ENCODE data around the gene RPUSD4.
A peak's percentile ranks its signal among the peaks of the same experiment; 100 is the strongest.

The RPUSD4 gene

GRCh38 chr11:126176853-126177470 is 34.5 kb downstream of the RPUSD4 start:
- DNase-seq: no peak

GRCh38 chr11:126175393-126175792 is 36.1 kb downstream of the RPUSD4 start:
- no peak for DNase-seq

- DNase-seq: no peak
Observed at GRCh38 chr11:126174816-126175215, 36.6 kb downstream of the RPUSD4 start.

GRCh38 chr11:126173257-126173656 is 38.2 kb downstream of the RPUSD4 start:
- no peak for DNase-seq

GRCh38 chr11:126172596-126173038 is 38.8 kb downstream of the RPUSD4 start:
- DNase-seq: peak; percentile 89

- DNase-seq: no peak
Observed at GRCh38 chr11:126169291-126169690, 42.2 kb downstream of the RPUSD4 start.

GRCh38 chr11:126167488-126167887 is 44.0 kb downstream of the RPUSD4 start:
- DNase-seq: no peak

- no peak for DNase-seq
Observed at GRCh38 chr11:126166413-126166812, 45.0 kb downstream of the RPUSD4 start.

GRCh38 chr11:126165757-126166156 is 45.7 kb downstream of the RPUSD4 start:
- DNase-seq: no peak

- DNase-seq: no peak
Observed at GRCh38 chr11:126165311-126165720, 46.1 kb downstream of the RPUSD4 start.

GRCh38 chr11:126164781-126165180 is 46.7 kb downstream of the RPUSD4 start:
- DNase-seq: no peak

GRCh38 chr11:126163779-126164178 is 47.7 kb downstream of the RPUSD4 start:
- DNase-seq: no peak

GRCh38 chr11:126163074-126163700 is 48.3 kb downstream of the RPUSD4 start:
- DNase-seq: no peak

GRCh38 chr11:126162306-126163030 is 49.0 kb downstream of the RPUSD4 start:
- DNase-seq: no peak

- no peak for DNase-seq
Observed at GRCh38 chr11:126161023-126161391, 50.4 kb downstream of the RPUSD4 start.

- no peak for DNase-seq
Observed at GRCh38 chr11:126160345-126161022, 51.0 kb downstream of the RPUSD4 start.

GRCh38 chr11:126159719-126160344 is 51.6 kb downstream of the RPUSD4 start:
- no peak for DNase-seq

GRCh38 chr11:126158054-126158791 is 53.2 kb downstream of the RPUSD4 start:
- DNase-seq: peak; percentile 21

GRCh38 chr11:126157326-126158030 is 54.0 kb downstream of the RPUSD4 start:
- DNase-seq: peak; percentile 78

- DNase-seq: peak; percentile 51
Observed at GRCh38 chr11:126156814-126157213, 54.6 kb downstream of the RPUSD4 start.

- DNase-seq: no peak
Observed at GRCh38 chr11:126155402-126156187, 55.9 kb downstream of the RPUSD4 start.

Data from MV-4-11 (cell line).